SJSA1 (cell line): Measurements from ENCODE around the gene HEATR5B. TPM values are rescaled to one million over a fixed set of nuclear protein-coding genes. Genes with fewer than 3 reads are reported as not detected.
"Not testable (repeated sequence)": the region's sequence is repeated elsewhere in the genome, so short reads cannot be mapped to it uniquely, and the experiment has no call there.

ENCODE experiments used
- DNase-seq, 2 experiments: peaks; one replicate each; pipeline ENCODE4 v3.0.0-alpha.2; 2015 to 2020; ENCODE audit warnings: low spot score in 2 of 2, low read depth in 1 of 2
- H3K27ac ChIP-seq: fragments of 250-450 bp; sonication (Bioruptor Pico); 2 replicates; pipeline ENCODE4 v1.5.1; 2020; ENCODE audit warnings: mild to moderate bottlenecking, moderate library complexity
- H3K27me3 ChIP-seq: fragments of 250-450 bp; sonication (Bioruptor Pico); replicated peaks from 2 replicates; pipeline ENCODE4 v1.5.1; 2020; ENCODE audit warnings: mild to moderate bottlenecking, moderate library complexity
- H3K36me3 ChIP-seq: fragments of 250-450 bp; sonication (Bioruptor Pico); 2 replicates; pipeline ENCODE4 v1.5.1; 2020; ENCODE audit warnings: mild to moderate bottlenecking
- H3K4me1 ChIP-seq: fragments of 250-450 bp; sonication (Bioruptor Pico); replicated peaks from 2 replicates; pipeline ENCODE4 v1.6.1; 2021; ENCODE audit warnings: mild to moderate bottlenecking
- H3K4me3 ChIP-seq: fragments of 250-450 bp; sonication (Bioruptor Pico); 2 replicates; pipeline ENCODE4 v1.5.1; 2020; ENCODE audit warnings: mild to moderate bottlenecking
- H3K9me3 ChIP-seq: fragments of 250-450 bp; sonication (Bioruptor Pico); replicated peaks from 2 replicates; pipeline ENCODE4 v1.5.1; 2020; ENCODE audit warnings: mild to moderate bottlenecking
- total RNA-seq: library from RNA; depleted of rRNA; stranded (reverse); fragments of >200 nt; shearing (Covaris generic); gene quantifications from 2 replicates; pipeline ENCODE4 v1.2.3, GENCODE V29; 2014

HEATR5B gene
- total RNA-seq, 1 experiment from 2014 or later = 14.6 TPM

DNA sequence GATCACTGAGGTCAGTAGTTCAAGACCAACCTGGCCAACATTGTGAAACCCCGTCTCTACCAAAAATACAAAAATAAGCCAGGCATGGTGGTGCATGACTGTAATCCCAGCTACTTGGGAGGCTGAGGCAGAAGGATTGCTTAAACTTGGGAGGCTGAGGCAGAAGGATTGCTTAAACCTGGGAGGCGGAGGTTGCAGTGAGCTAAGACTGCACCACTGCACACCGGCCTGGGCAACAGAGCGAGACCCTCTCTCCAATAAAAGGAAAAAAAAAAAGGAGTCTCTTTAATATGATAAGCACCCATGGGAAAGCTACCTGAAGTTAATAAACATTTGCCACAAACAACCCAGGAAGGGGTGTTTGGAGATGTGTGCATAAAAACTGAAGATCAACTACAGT lies 120.4 kb downstream of the HEATR5B start:
- no peaks in the 10 kb centered on the region for H3K27me3 ChIP-seq

DNA sequence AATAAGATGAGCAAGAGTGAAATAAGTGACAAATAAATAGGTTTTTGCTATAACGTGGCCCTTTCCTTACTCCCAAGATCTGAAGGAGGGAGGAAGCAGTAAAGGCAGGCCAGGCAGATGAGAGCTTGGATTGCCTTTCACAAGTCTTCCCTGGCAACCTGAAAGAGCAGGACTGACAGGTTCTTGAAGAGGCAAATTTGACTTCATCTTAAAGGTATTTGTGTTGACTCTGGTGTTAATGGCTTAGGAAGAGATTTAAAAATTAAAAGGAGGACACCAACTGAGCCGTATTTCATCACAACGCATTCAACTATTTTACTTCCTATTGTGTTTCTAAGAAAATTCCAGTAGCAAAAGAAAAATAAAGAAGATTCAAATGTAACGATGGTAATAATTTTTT lies 121.1 kb downstream of the HEATR5B start:
- no peak overlapping the region for H3K4me3 ChIP-seq
- H3K27ac ChIP-seq = no peak overlapping the region
- H3K36me3 ChIP-seq = peaks cover 3% of the 10 kb centered on the region
- no peaks in the 10 kb centered on the region for H3K27me3 ChIP-seq
- H3K4me1 ChIP-seq = peaks cover 13% of the 10 kb centered on the region; the same call in 1 of the 2 replicates
- DNase-seq = no peak
- no peaks in the 10 kb centered on the region for H3K9me3 ChIP-seq

More for the DNA sequence above, 120.4 kb downstream of the HEATR5B start:
- H3K36me3 ChIP-seq = peaks cover 3% of the 10 kb centered on the region
- peaks cover 13% of the 10 kb centered on the region; the same call in 1 of the 2 replicates for H3K4me1 ChIP-seq
- no peak overlapping the region for H3K4me3 ChIP-seq
- H3K9me3 ChIP-seq = no peaks in the 10 kb centered on the region
- DNase-seq = no peak
- no peak overlapping the region for H3K27ac ChIP-seq

DNA sequence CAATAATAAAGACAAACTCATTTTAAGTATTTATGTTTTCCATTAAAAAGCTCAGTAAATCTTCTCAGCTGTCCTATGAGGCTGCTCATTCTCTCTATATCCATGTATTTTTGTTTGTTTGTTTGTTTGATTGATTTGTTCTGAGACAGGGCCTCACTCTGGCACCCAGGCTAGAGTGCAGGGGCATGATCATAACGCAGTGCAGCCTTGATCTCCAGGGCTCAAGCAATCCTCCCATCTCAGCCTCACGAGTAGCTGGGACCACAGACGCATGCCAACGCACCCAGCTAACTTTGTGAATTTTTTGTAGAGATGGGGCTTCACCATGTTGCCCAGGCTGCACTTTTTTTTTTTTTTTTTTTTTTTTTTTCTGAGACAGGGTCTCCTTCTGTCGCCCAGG lies 123.4 kb downstream of the HEATR5B start:
- H3K4me3 ChIP-seq = no peak overlapping the region
- H3K27ac ChIP-seq = no peak overlapping the region
- DNase-seq = no peak
- no peaks in the 10 kb centered on the region for H3K27me3 ChIP-seq
- H3K36me3 ChIP-seq = no peaks in the 10 kb centered on the region; the same call in 1 of the 2 replicates
- peaks cover 10% of the 10 kb centered on the region; the same call in 1 of the 2 replicates for H3K4me1 ChIP-seq
- H3K9me3 ChIP-seq = no peaks in the 10 kb centered on the region

DNA sequence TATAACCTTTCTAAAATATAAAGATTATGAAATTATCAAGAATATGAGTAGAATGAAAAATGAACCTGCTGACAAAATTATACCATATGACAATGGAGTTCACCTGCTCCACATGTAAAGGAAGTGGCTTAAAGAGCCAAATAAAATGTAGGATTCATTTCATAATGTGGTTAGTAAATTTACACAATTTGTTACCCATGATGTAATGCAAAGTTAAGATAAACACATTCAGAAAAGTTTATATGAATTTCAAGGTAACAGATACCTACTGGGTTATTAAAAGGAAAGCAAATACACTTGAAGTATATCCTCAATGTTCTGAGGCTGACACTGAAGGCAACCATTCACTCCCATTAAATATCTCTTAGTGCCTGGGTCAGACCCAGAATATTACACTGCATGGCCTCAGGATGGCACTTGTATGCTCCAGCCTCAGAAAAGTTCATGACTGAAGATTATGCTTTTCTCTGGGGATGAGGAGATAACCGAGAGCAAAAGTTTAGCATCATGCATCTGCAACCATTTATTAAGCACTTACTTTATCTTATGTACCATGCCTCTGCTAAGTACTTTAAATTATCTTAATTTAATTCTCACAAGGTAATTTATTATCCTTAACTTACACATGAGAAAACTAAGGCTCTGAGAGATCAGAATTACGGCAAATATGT lies 124.0 kb downstream of the HEATR5B start:
- Histone ChIP-seq H3K9me3 (no peaks in the 10 kb centered on the region), H3K36me3 (no peaks in the 10 kb centered on the region; the same call in 1 of the 2 replicates), H3K27me3 (no peaks in the 10 kb centered on the region), H3K4me1 (peaks cover 8% of the 10 kb centered on the region; the same call in 1 of the 2 replicates), H3K4me3 (no peak overlapping the region), H3K27ac (no peak overlapping the region)
- DNase-seq = no peak

DNA sequence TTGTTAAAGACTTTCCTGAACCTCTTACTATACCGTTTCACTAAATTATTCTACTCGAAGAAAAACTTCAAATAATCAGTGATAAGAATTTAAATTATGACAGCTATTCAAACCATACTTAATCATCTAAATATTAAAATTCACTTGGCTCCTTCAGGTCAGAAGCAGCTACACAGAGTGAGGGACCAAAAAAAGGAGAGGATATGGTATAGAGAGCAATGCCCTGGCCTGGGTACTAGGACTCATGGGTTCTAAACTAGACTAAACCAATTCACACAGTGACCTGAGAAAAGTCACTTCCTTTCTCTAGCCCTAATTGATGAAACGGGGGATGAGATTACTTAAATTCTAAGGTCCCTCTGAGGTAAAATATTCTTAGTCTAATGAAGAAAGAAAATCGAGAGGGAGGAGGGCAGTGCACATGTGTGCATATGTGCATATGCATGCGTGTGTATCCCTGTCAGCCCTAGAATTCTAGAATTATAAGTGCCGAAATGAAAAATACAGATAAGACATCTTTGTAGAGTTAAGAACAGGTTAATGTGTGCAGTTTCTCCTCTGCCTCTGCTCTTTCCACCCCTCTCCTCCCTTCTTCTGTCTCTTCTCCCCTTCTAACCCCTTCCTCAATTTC lies 129.1 kb downstream of the HEATR5B start:
- Histone ChIP-seq H3K9me3 (no peaks in the 10 kb centered on the region), H3K36me3 (no peaks in the 10 kb centered on the region; the same call in 1 of the 2 replicates), H3K4me1 (0 out of 2 replicates have a peak, but pooled peaks cover 5% of the 10 kb centered on the region), H3K4me3 (no peak overlapping the region), H3K27ac (no peak overlapping the region), H3K27me3 (no peaks in the 10 kb centered on the region)
- no peak for DNase-seq

DNA sequence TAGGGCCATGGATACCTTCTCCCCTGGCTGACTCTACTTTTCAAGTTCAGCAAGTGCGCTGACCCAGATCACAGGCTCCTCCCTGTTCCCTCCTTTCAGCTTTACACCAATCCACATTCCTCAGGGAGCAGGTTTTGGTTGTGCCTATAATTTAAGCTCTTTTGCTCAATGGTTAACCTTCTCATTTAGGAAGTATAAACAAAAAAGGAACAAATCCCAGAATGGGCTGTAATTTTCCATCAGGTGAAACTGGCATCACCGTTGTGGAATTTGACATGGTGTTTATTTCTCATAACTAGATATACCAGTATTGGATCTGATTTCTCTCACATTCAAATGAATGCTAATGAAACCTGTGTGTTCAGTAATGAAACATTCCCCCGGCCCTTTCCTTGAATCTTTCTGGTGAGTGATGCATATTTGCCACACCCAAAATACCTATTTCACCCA lies 131.4 kb downstream of the HEATR5B start:
- no peak for DNase-seq
- Histone ChIP-seq H3K36me3 (no peaks in the 10 kb centered on the region; the same call in 1 of the 2 replicates), H3K4me3 (no peak overlapping the region), H3K27me3 (no peaks in the 10 kb centered on the region), H3K9me3 (no peaks in the 10 kb centered on the region), H3K27ac (no peak overlapping the region), H3K4me1 (0 out of 2 replicates have a peak, but pooled peaks cover 5% of the 10 kb centered on the region)

DNA sequence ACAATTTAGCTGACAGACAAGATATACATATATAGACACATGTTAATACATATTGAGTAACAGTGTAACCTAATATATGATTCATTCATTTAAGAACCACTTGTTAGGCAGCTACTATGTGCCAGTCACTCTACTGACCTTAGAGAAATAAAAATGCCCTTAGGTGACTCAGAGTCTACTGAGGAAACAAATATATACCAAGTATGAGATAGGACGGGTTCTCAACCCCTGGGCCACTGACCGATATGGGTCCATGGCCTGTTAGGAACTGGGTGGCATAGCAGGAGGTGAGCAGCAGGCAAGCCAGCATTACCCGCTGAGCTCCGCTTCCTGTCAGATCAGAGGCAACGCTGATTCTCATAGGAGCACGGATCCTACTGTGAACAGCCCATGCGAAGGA lies 132.6 kb downstream of the HEATR5B start:
- H3K27me3 ChIP-seq = no peaks in the 10 kb centered on the region
- H3K36me3 ChIP-seq = no peaks in the 10 kb centered on the region; the same call in 1 of the 2 replicates
- DNase-seq = no peak
- 0 out of 2 replicates have a peak, but pooled peaks cover 5% of the 10 kb centered on the region for H3K4me1 ChIP-seq
- no peak overlapping the region for H3K4me3 ChIP-seq
- H3K27ac ChIP-seq = no peak overlapping the region
- no peaks in the 10 kb centered on the region for H3K9me3 ChIP-seq

DNA sequence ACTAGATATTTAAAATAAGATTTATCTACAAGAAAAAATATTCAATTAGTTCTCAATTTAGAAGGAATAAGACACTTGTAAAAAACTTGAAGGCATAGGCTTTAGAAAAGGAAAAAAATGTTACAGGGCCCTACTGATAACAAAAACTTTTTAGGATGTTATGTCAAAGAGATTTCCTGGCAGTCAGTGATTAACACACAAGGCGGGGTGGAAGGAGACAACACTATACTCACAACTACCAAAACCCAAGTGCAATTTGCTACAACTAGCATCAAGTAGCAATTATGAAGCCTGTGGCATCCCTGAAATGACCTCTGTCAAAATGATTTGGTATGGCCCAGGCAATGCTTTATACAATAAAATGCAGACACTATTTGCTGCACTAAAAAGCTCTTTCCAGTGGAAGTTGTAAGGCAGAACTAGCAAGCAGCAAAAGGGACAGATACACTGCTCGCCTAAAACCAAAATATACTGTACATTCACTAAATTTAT lies 133.1 kb downstream of the HEATR5B start:
- no peaks in the 10 kb centered on the region for H3K9me3 ChIP-seq
- H3K4me3 ChIP-seq = no peak overlapping the region

DNA sequence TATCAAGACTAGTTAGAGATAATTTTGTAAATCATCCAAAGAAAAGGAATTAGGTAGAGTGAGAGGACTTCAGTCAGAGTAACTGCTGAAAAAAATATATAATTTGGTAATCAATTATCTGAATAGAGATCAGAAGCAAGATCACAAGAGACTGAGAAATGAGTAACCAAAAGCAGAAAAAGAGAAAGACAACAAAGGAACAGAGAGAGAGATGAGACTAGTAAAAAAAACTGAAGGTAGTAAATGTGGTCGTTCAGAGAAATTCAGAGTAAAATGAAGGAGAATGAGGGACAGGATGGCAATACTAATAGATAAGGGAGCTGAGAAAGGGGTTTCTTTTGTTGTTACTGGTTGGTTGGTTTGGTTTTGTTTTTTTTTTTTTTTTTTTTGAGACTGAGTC lies 134.3 kb downstream of the HEATR5B start:
- no peak overlapping the region for H3K27ac ChIP-seq
- no peaks in the 10 kb centered on the region for H3K9me3 ChIP-seq
- no peaks in the 10 kb centered on the region; the same call in 1 of the 2 replicates for H3K36me3 ChIP-seq
- H3K27me3 ChIP-seq = no peaks in the 10 kb centered on the region
- no peak for DNase-seq
- H3K4me3 ChIP-seq = no peak overlapping the region
- H3K4me1 ChIP-seq = 0 out of 2 replicates have a peak, but pooled peaks cover 5% of the 10 kb centered on the region

More for the DNA sequence above, 133.1 kb downstream of the HEATR5B start:
- H3K36me3 ChIP-seq = no peaks in the 10 kb centered on the region; the same call in 1 of the 2 replicates
- H3K4me1 ChIP-seq = 0 out of 2 replicates have a peak, but pooled peaks cover 5% of the 10 kb centered on the region
- no peak for DNase-seq
- H3K27me3 ChIP-seq = no peaks in the 10 kb centered on the region
- no peak overlapping the region for H3K27ac ChIP-seq

DNA sequence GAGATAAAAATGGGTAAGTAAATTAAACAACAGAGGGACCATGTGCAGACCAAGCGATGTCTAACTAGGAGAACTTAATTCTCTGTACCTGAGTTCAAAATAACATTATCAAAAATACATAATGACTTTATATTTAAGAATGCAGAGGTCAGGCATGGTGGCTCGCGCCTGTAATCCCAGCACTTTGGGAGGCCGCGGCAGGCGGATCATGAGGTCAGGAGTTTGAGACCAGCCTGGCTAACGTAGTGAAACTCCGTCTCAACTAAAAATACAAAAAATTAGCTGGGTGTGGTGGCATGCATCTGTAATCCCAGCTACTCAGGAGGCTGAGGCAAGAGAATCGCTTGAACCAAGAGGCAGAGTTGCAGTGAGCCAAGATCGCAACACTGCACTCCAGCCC lies 138.9 kb downstream of the HEATR5B start:
- not testable (repeated sequence) for DNase-seq, H3K4me3 ChIP-seq, H3K36me3 ChIP-seq, H3K4me1 ChIP-seq, H3K27ac ChIP-seq, H3K27me3 ChIP-seq, H3K9me3 ChIP-seq

DNA sequence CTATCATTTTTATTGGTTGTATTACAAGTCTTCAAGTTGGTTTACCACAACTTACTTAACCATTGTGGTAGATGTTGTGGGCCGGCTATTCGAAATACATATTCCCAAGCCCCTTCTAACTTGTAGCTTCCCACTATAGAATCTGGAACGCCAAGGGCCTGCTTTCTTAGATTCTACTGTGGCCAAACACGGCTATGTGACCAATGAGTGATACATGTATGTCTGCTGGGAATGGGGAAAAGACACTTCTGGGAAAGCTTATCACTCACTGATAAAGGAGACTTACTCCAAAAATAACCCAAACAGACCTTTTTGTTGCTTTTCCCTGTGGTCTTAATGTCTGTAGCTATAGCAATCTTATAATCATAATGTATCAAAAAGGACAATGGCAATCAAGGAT lies 142.3 kb downstream of the HEATR5B start:
- Histone ChIP-seq H3K9me3 (no peaks in the 10 kb centered on the region), H3K4me3 (no peak overlapping the region), H3K27me3 (no peaks in the 10 kb centered on the region), H3K27ac (no peak overlapping the region), H3K4me1 (no peaks in the 10 kb centered on the region), H3K36me3 (no peaks in the 10 kb centered on the region; the same call in 1 of the 2 replicates)
- DNase-seq = no peak

DNA sequence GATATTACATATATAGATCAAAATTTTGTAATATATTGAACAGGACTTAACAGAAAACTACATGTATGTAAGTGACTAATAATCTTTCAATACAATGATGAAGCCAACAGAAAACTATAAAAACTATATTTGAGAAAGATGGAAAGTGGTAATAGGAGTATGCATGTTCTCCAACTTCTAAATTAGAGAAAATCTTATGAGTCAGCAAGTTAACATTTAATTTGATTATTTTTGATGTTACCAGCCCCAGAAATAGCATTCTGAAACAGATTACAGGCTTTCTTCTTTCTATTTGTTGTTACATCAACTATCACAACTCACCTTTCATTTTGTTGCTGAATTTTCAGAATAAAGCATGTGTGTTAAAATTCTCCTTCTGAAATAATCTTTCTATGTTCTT lies 147.6 kb downstream of the HEATR5B start:
- not testable (repeated sequence) for H3K27ac ChIP-seq, H3K4me3 ChIP-seq, H3K9me3 ChIP-seq, DNase-seq, H3K36me3 ChIP-seq, H3K4me1 ChIP-seq, H3K27me3 ChIP-seq

DNA sequence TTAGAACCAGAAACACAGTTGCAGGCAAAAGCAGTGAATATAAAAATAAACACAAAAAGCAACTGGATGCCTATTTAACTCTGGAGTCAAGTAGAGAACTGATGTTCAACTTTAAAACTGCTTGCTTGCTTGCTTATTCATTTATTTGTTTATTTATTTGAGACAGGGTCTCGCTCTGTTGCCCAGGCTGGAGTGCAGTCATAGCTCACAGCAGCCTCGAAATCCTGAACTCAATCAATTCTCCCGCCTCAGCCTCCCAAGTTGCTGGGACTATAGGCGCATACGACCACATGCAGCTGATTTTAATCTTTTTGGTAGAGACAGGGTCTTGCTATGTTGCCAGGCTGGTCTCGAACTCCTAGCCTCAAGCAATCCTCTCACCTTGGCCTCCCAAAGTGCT lies 152.5 kb downstream of the HEATR5B start:
- H3K27ac ChIP-seq, H3K9me3 ChIP-seq, H3K27me3 ChIP-seq: not testable (repeated sequence)

More for the DNA sequence above, 152.5 kb downstream of the HEATR5B start:
- H3K4me3 ChIP-seq, H3K36me3 ChIP-seq, DNase-seq, H3K4me1 ChIP-seq: not testable (repeated sequence)
